ENCODE measurements around the gene CENPF. TPM values are rescaled to one million over a fixed set of nuclear protein-coding genes. Genes with fewer than 3 reads are reported as not detected.
"Not testable (repeated sequence)": the region's sequence is repeated elsewhere in the genome, so short reads cannot be mapped to it uniquely, and the experiment has no call there.

The CENPF gene
- total RNA-seq, 3 donors from 2014 or later = 1.3 to 4.0 (median 1.9) TPM

GRCh38 chr1:214570442-214570841, 32.6 kb upstream of the CENPF start:
- H3K4me3 ChIP-seq = no peak overlapping the region
- H3K27me3 ChIP-seq = no peaks in the 10 kb centered on the region
- no peaks in the 10 kb centered on the region for H3K9me3 ChIP-seq
- TF ChIP-seq POLR2AphosphoS5 (IDR thresholded peaks at IDR 0.05) = no peak
- no peak for TF ChIP-seq POLR2A (IDR thresholded peaks at IDR 0.05)
- TF ChIP-seq, protein P1, sequence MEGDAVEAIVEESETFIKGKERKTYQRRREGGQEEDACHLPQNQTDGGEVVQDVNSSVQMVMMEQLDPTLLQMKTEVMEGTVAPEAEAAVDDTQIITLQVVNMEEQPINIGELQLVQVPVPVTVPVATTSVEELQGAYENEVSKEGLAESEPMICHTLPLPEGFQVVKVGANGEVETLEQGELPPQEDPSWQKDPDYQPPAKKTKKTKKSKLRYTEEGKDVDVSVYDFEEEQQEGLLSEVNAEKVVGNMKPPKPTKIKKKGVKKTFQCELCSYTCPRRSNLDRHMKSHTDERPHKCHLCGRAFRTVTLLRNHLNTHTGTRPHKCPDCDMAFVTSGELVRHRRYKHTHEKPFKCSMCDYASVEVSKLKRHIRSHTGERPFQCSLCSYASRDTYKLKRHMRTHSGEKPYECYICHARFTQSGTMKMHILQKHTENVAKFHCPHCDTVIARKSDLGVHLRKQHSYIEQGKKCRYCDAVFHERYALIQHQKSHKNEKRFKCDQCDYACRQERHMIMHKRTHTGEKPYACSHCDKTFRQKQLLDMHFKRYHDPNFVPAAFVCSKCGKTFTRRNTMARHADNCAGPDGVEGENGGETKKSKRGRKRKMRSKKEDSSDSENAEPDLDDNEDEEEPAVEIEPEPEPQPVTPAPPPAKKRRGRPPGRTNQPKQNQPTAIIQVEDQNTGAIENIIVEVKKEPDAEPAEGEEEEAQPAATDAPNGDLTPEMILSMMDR (IDR thresholded peaks at IDR 0.05) = no peak
- DNase-seq (ENCODE audit: low spot score in 2 of 2) = no peak
- H3K4me1 ChIP-seq = peaks cover 0 to 3% of the 10 kb centered on the region in 2 donors
- intact Hi-C loops (cut with DNase I; ENCODE audit: low total_unique reads) = no loop called here
- no peaks in the 10 kb centered on the region for H3K36me3 ChIP-seq
- peak overlapping the region in 1 of 2 donors; percentile 5 for H3K27ac ChIP-seq

- Histone ChIP-seq H3K4me1 (peaks cover 0 to 3% of the 10 kb centered on the region in 2 donors), H3K4me3 (no peak overlapping the region)
Observed at GRCh38 chr1:214571281-214571680, 31.7 kb upstream of the CENPF start.

DNA sequence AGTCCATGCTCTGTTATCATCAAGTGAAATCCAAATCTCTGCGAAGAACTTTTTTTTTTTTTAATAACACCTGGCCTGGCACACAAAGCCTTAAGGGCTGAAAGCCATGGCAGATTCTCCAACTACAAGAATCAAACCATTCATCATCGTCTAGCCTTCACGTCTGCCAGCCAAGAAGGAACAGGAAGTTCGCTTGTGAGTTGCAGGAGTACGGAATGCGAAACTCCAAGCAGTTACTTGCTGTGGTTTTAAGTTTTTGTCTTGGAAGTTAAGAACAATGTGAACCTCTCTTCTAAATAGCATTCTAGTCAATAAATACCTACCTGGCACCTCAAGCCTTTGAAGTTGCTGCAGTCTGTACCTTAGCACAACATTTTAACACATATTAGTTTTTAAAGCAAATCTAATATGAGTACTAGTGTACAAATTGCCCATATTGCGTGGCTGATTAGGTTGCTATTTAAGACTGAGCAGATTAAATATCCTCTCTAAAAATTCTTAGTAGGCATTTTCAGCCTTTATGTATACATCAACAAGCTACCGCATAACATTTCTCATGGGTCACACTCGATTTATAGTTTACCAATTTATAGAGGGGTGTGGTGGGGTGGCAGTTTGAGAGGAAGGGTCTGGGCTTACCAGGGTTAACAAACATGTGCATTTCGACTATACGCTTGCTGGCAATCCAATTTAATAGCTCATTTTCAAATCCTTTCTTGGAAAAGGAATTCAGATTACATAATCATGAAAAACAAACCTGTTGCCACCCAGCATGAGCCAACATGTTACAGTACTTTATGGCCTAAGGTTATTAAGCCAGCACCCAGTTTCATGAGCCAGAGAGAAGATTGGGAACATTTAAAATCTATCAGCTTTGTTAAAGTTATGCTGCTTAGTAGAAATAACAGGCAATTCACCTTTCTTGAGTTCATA, 29.3 kb upstream of the CENPF start:
- TF ChIP-seq POLR2A (IDR thresholded peaks at IDR 0.05) (no peak), POLR2AphosphoS5 (IDR thresholded peaks at IDR 0.05) (no peak)
- TF ChIP-seq, protein P1 (IDR thresholded peaks at IDR 0.05) = no peak
- Histone ChIP-seq H3K4me1 (no peaks in the 10 kb centered on the region), H3K36me3 (no peaks in the 10 kb centered on the region), H3K9me3 (peaks cover 7 to 13% of the 10 kb centered on the region in 2 donors), H3K4me3 (peak overlapping the region in 1 of 3 donors; percentile 26), H3K27ac (peak overlapping the region; percentile 81 to 89), H3K27me3 (no peaks in the 10 kb centered on the region)
- intact Hi-C loops (cut with DNase I; ENCODE audit: low total_unique reads) = no loop called here
- DNase-seq (ENCODE audit: low spot score in 2 of 2) = peak in 1 of 2 donors; percentile 83

More at GRCh38 chr1:214571281-214571680, 31.7 kb upstream of the CENPF start:
- peaks cover 0 to 7% of the 10 kb centered on the region in 2 donors for H3K9me3 ChIP-seq
- TF ChIP-seq, protein P1 (IDR thresholded peaks at IDR 0.05) = no peak
- no peak for TF ChIP-seq POLR2AphosphoS5 (IDR thresholded peaks at IDR 0.05)
- no peak for TF ChIP-seq POLR2A (IDR thresholded peaks at IDR 0.05)
- DNase-seq (ENCODE audit: low spot score in 2 of 2) = no peak
- intact Hi-C loops (cut with DNase I; ENCODE audit: low total_unique reads) = no loop called here
- no peaks in the 10 kb centered on the region for H3K36me3 ChIP-seq
- H3K27me3 ChIP-seq = no peaks in the 10 kb centered on the region
- H3K27ac ChIP-seq = peak overlapping the region; percentile 81 to 89

DNA sequence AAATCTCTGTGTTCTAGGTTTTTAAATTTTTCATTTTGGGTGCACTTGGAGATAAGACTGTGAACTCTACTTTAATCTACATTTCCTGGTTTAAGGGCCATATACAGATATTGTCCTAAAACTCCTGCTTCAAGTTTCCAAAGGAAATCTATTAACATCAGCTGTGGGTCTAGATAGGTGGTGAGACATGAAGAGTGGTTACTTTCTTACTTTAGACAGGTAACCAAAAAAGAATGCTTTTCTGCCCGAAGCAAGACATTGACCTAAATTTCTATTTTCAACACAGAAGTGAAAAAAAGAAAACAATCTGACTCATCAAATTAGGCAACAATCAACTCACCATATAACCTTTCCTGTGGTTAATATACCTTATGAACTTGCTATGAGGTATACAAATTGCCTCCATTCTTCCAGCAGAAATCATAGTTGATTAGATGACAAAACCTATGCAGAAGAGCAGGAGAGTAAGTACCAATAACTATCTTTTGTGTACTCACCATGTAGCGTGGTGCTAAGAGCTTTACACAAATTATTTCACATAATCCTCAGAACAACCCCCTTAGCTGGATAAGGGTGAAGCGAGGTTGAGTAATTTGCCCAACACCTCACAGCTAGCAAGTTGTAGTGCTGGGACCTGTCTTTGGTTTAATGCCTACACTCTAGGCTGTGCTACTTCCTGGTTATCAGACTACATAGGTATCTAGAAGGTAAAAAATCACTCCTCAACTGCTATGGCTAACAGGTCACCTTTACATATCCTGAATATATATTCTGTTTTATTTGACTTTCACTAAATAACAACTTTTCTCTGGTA, 28.2 kb upstream of the CENPF start:
- Histone ChIP-seq H3K4me3 (no peak overlapping the region), H3K4me1 (no peaks in the 10 kb centered on the region), H3K36me3 (no peaks in the 10 kb centered on the region), H3K9me3 (peaks cover 7 to 13% of the 10 kb centered on the region in 2 donors), H3K27me3 (no peaks in the 10 kb centered on the region), H3K27ac (peak overlapping the region; percentile 81 to 89)
- intact Hi-C loops (cut with DNase I; ENCODE audit: low total_unique reads) = no loop called here
- TF ChIP-seq, protein P1 (IDR thresholded peaks at IDR 0.05) = no peak
- TF ChIP-seq POLR2AphosphoS5 (IDR thresholded peaks at IDR 0.05) (no peak), POLR2A (IDR thresholded peaks at IDR 0.05) (no peak)
- DNase-seq (ENCODE audit: low spot score in 2 of 2) = no peak

DNA sequence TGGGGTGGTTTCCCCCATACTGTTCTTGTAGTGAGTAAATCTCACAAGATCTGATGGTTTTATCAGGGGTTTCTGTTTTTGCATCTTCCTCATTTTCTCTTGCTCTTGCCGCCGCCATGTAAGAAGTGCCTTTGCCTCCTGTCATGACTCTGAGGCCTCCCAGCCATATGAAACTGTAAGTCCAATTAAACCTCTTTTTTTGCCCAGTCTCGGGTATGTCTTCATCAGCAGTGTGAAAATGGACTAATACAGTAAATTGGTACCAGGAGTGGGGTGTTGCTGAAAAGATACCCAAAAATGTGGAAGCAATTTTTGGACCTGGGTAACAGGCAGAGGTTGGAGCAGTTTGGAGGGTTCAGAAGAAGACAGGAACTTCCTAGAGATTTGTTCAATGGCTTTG, 26.9 kb upstream of the CENPF start:
- H3K27me3 ChIP-seq; H3K4me3 ChIP-seq; H3K36me3 ChIP-seq; H3K27ac ChIP-seq; DNase-seq (ENCODE audit: low spot score in 2 of 2); H3K4me1 ChIP-seq; intact Hi-C loops (cut with DNase I; ENCODE audit: low total_unique reads): not testable (repeated sequence)
- H3K9me3 ChIP-seq = peaks cover 7 to 13% of the 10 kb centered on the region in 2 donors
